HG03103 (cell line): ENCODE measurements around the gene LAMB3.
"Not testable (repeated sequence)": the region's sequence is repeated elsewhere in the genome, so short reads cannot be mapped to it uniquely, and the experiment has no call there.

ENCODE experiments used
- ATAC-seq: cut with Tn5 transposase; IDR thresholded peaks from one replicate; pipeline ENCODE4 v1.9.1; 2021; ENCODE audit warnings: low read depth; ENCODE audit not compliant: unreplicated experiment

LAMB3 gene

GRCh38 chr1:209652121-209652735, at the start of gene LAMB3:
TSS of gene LAMB3 (minus strand) at chr1:209652425. CDS start at chr1:209650944, 1,481 bp downstream.
- ATAC-seq = no peak

- not testable (repeated sequence) for ATAC-seq
Observed at GRCh38 chr1:209700686-209701085, 48.5 kb upstream of the LAMB3 start.

GRCh38 chr1:209697126-209697525, 44.9 kb upstream of the LAMB3 start:
- ATAC-seq = no peak

GRCh38 chr1:209696673-209697072, 44.4 kb upstream of the LAMB3 start:
- no peak for ATAC-seq

- ATAC-seq = no peak
Observed at GRCh38 chr1:209692745-209693504, 40.7 kb upstream of the LAMB3 start.

DNA sequence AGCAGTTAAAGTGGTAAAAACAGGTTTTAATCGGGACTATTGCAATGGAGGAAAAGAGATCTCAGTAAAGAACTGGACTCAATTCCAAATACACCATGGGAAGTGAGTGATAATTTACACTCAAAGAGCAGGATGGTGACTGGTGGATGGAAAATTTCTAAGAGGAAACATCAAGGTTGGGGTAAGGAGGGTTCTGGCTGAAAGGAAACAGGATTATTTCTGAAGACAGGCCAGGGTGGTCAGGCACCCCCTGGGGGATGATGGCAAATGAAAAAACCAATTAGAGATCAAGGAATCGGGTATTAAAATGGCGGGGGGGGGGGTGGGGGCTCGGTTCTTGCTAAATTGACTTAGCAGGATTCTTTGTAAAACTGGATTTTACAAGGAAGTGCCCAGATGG, 40.1 kb upstream of the LAMB3 start:
- ATAC-seq = no peak

DNA sequence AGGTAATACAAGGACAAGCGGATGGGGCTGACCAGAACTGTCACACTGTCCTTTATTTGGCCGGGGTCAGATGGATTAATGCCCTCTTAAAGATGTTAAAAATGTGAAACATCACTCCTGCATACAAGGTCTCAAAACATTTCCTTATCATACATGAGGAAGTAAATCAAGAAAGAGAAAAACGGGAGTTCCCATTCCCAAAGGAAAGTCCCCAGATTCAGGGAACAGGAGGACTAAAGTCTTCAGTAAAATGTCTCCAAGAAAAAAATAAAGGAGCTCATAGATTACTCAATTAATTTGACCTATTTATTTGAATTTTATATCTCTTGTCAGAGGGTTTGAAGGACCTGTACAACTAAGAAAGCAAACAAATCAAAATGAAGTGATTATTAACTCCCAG, 39.0 kb upstream of the LAMB3 start:
- no peak for ATAC-seq

GRCh38 chr1:209689477-209689876, 37.3 kb upstream of the LAMB3 start:
- ATAC-seq = no peak

- no peak for ATAC-seq
Observed at GRCh38 chr1:209688746-209689234, 36.6 kb upstream of the LAMB3 start.

GRCh38 chr1:209686322-209686721, 34.1 kb upstream of the LAMB3 start:
- no peak for ATAC-seq

DNA sequence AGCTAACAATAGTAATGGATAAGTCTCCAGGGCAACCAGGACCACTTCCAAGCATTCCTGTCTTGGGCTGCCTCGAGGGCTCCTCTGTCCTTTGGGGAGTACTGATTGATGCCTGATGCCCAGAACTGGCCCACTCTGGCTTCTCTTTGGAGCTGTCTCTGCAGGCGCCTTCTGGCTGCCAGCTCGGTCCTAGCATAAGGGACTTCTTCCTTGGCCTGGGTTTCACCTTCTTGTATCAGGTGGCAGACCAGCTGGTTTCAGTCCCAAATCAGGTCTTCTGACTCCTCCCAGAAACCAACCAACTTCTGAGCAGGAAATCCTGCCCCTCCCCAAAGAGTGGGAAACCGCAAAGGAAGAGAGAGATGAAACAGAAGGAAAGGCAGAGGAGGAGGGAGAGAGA, 33.6 kb upstream of the LAMB3 start:
- no peak for ATAC-seq

DNA sequence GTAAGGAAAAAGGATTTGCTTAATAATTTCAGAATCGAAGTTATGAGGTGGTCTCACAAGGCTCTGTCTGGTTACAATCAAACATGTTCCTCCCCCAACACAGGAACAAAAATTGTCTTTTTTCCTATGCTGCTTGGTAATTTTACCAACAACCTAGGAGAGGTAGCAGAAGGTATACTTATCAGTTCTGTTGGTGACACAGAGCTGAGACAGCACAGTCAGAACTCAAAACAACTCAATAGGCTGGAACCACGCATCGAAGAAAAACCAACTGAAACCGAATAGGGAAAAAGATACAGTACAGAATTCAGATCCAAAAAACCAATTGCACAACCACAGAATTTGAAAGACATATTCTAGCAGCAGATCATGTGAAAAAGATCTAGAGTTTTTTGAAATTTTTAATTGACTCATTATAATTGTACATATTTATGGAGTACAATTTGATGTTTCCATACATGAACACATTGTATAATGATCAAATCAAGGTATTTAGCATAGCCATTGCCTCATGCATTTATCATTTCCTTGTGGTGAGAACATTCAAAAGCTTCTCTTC, 26.8 kb upstream of the LAMB3 start:
- no peak for ATAC-seq

DNA sequence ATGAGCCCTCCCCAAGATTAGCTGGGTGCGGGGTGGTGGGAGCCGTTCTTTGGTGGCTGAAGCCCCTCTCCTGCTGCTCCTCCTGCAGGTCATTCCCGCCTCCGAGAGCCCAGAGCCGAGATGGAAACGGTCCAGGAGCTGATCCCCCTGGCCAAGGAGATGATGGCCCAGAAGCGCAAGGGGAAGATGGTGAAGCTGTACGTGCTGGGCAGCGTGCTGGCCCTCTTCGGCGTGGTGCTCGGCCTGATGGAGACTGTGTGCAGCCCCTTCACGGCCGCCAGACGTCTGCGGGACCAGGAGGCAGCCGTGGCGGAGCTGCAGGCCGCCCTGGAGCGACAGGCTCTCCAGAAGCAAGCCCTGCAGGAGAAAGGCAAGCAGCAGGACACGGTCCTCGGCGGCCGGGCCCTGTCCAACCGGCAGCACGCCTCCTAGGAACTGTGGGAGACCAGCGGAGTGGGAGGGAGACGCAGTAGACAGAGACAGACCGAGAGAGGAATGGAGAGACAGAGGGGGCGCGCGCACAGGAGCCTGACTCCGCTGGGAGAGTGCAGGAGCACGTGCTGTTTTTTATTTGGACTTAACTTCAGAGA, 23.4 kb upstream of the LAMB3 start:
- no peak for ATAC-seq

- no peak for ATAC-seq
Observed at GRCh38 chr1:209674957-209675564, 22.8 kb upstream of the LAMB3 start, which contains the start of gene G0S2. TSS of gene G0S2 (plus strand) at chr1:209675412. CDS start at chr1:209675685, 273 bp downstream.

- ATAC-seq = no peak
Observed at GRCh38 chr1:209673631-209674417, 21.6 kb upstream of the LAMB3 start.

GRCh38 chr1:209672705-209673630, 20.7 kb upstream of the LAMB3 start:
- peak; percentile 87 for ATAC-seq

DNA sequence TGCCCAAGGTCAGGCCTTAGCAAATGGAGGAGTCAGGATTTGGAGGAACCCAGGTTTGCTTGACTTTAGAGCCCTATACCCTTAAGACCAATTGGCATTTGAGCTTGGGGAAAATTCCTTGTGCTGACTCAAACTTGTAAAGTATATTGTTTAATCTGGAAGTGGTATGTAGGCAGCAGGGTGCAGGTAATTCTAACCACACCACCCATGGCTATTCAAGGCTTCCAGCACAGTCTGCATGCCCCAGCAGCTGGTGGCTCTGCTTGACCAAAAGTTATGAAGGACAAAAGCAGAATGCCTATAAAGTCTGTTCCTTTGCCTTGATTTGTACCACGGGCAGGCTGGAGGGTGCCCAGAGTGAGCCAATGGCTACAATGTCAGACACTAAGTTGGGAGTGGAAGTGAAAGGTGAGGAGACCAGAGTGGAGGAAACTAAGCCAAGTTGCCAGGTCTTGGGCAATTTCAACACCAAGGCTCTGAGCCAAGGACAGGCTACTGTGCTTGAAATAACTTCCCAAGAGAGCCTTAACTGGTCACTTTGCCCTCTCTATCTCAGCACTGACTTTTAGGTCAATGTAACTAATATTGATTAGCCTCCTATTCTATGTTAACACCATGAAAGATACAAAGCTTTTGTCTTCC, 18.3 kb upstream of the LAMB3 start:
- no peak for ATAC-seq

- no peak for ATAC-seq
Observed at GRCh38 chr1:209667708-209668107, 15.5 kb upstream of the LAMB3 start.

GRCh38 chr1:209667103-209667502, 14.9 kb upstream of the LAMB3 start:
- ATAC-seq = no peak
